Umbilical cord (tissue), 2 donors: ENCODE results near the gene SPNS2. TPM values are rescaled to one million over a fixed set of nuclear protein-coding genes. Genes with fewer than 3 reads are reported as not detected.

Experiments
- DNase-seq: peaks from one replicate; pipeline ENCODE4 v3.0.0-alpha.2; 2015; ENCODE audit warnings: low spot score
- total RNA-seq: library from RNA; depleted of rRNA; stranded (reverse); fragments of >200 nt; gene quantifications from one replicate; pipeline ENCODE4 v1.2.3, GENCODE V29; 2014; ENCODE audit warnings: low replicate concordance; ENCODE audit not compliant: insufficient read depth

The SPNS2 gene
- total RNA-seq, 1 donor from 2014 or later: 5.8 TPM

- no peak for DNase-seq
Observed at GRCh38 chr17:4587195-4587594, 88.5 kb downstream of the SPNS2 start.

DNA sequence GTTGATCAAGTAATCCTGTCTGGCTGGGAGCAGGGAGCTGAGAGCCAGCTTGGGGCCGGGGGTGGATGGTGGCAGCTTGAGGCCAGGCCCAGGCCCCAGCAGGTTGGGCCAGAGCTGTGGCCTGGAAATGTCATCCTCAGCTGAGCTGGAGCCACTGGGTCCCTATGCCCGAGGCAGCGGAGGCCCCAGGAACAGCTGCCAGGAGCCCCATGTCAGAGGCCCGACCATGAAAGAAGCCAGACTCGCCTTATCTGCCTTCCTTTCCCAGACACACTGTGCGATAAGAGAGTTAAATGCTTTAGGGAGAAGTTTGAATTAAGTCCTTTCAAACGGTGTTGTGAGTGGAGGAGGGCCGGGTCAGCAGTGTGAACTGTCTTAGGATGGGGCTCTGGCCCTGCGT, 89.1 kb downstream of the SPNS2 start:
- peak; percentile 96 for DNase-seq

DNA sequence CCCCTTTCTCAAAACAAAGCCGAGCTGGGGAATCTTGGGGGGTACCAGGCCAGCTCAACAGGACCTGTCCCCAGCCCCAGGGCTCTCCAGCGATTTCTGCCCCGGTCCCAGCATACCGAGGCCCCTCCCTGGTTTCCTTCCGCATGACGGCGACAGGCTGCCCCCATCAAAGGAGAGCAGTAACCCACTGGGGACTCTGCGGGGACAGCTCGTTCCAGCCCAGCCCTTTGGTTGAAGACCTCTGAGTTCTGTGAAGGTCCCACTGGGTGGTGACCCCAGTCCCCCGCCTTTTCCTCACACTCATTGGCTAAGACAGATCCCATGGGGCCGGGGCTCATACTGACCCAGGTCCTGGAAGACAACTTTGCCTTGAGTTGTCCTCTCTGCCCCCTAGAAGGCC, 89.7 kb downstream of the SPNS2 start:
- DNase-seq: no peak

Other genes with a start within 250 kb of the SPNS2 start
- gene ANKFY1, start 234.9 kb upstream of the SPNS2 start, total RNA-seq: 54.9 TPM
- 27.0 TPM for gene UBE2G1, start 132.2 kb upstream of the SPNS2 start, total RNA-seq
- not detected for gene SPNS3, start 64.9 kb upstream of the SPNS2 start, total RNA-seq
- gene MYBBP1A, start 56.5 kb downstream of the SPNS2 start, total RNA-seq: 27.9 TPM
- 1.4 TPM for gene GGT6, start 61.7 kb downstream of the SPNS2 start, total RNA-seq
- gene SMTNL2, start 85.6 kb downstream of the SPNS2 start, total RNA-seq: 11.3 TPM
- not detected for gene ALOX15, start 142.8 kb downstream of the SPNS2 start, total RNA-seq
- gene PELP1, start 205.3 kb downstream of the SPNS2 start, total RNA-seq: 16.1 TPM
- 3.1 TPM for gene ARRB2, start 211.8 kb downstream of the SPNS2 start, total RNA-seq
- 5.3 TPM for gene MED11, start 232.5 kb downstream of the SPNS2 start, total RNA-seq
- not detected for gene ZMYND15, start 241.0 kb downstream of the SPNS2 start, total RNA-seq
- gene CXCL16, start 241.0 kb downstream of the SPNS2 start, total RNA-seq: 2.4 TPM